T-helper 9 cell (primary cell): ENCODE data around the gene BYSL.
"Not testable (repeated sequence)": the region's sequence is repeated elsewhere in the genome, so short reads cannot be mapped to it uniquely, and the experiment has no call there.

Experiments
- DNase-seq: peaks from one replicate; pipeline ENCODE4 v3.0.0-alpha.2; 2020

Gene BYSL

DNA sequence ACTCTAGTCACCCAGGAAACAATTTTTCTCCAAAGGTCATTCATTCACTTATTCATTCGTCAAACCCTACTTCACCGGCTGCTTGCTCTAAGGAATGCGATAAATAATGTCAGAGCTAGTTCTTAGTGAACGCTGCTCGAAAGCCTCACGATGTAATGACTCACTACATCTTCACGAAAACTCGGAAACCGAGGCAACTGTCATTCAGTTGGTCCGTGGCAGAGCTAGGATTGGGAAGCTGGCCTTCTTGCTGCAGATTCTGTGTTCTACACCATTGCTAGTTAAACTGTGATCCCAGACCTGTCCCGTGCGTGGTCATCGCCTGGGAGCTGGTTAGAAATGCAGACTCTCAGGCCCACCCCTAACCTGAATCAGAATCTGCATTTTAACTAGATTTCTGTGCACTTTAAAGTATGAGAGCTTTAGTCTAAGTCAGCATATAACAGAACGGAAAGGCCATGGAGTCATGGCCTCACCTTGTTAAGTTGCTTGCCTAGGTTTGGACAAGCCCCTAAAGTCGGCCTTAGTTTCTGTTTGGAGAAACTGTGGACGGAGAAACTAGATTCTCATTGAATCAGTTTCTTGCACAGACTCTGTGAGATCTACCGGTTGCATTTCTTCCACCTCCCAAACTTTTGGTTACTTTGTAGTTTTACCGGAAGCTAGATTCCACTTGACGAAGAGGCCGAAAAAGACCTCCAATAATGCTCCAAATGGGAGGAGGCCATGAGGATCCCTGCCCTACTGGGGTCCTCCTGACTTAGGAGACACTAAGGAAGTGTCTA lies 21.0 kb downstream of the BYSL start:
- peak; percentile 20 for DNase-seq

DNA sequence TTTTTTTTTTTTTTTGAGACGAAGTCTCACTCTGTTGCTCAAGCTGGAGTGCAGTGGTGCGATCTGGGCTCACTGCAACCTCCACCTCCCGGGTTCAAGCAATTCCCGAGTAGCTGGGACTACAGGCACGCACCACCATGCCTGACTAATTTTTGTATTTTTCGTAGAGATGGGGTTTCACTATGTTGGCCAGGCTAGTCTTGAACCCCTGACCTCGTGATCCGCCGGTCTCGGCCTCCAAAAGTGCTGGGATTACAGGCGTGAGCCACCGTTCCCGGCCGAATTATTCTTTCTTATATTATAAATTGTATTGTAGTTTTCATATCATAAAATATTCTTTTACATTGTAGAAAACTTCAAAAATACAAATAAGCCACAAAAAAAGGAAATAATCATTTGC lies 21.6 kb downstream of the BYSL start:
- not testable (repeated sequence) for DNase-seq

DNA sequence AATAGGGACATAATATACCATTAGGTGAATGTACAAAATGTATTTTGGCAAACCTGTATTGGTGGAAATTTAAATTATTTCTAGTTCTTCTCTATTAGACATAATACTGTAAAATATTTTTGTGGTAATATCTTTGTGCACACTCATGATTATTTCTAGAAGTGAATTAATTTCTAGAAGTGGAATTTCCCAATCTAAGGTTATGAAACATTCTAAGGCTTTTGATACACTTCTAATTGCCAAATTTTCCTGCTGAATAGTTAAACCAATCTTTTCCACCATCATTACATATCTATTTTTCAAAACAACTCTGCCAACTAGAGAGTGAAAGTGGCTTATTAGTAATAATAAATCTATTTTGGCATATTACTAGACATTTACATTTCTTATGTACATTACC lies 22.2 kb downstream of the BYSL start:
- no peak for DNase-seq

DNA sequence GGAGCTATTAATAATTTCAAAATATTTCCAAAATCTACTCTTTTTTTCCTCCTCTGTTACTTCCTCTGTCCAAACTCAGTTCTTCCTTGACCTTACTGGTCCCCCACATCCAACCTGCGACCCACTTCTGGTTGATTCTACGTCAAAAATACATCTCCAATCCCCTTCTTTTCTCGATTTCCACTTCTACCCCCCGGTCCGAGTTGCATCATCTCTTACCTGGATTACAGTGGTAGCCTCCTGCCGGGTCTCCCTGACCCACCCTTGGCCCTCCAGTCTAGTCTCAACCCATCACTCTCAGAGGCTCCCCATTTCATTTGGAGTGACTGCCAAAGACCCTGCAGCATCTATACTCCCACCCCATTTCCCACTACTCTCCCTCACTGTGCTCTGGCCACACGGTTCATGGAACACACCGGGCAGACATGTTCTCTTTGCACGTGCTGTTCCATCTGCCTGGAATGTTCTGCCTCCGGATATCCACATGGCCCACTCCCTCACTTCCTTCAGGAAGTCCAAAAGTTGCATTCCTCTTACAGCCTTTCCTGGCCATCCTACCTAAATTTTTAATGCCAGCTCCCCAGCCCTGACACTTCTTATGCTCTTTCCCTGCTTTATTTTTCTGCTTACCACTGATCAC lies 26.4 kb downstream of the BYSL start:
- DNase-seq = no peak

DNA sequence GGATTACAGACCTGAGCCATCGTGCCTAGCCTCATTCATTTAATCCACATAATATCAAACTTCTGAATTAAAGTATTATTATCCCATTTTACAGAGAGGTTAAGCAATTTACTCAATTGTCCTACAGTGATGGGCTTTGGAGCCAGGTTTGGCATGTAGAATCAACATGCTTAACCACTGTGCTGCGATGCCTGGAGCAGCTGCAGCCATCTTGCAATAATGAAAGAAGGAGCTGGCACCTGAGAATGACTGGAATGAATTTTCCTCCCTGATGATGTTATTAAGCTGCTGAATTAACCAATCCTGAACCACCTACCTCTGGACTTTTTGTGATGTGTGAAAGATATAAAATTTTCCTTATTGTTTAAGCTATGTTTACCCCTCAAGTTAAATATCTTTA lies 33.4 kb downstream of the BYSL start:
- no peak for DNase-seq

DNA sequence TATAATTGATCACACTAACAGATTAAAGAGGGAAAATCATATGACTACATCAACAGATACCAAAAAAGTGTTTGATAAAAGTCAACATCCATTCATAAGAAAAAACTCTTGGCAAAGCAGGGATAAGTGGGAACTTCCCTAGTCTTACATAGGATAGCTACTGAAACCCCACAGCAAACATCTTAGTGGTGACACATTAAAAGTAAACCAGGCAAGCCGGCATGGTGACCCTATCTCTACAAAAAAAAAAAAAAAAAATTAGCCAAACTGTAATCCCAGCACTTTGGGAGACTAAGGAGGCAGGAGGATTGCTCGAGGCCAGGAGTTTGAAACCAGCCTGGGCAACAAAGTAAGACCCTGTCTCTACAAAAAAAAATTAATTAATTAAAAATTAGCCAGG lies 34.1 kb downstream of the BYSL start:
- no peak for DNase-seq

DNA sequence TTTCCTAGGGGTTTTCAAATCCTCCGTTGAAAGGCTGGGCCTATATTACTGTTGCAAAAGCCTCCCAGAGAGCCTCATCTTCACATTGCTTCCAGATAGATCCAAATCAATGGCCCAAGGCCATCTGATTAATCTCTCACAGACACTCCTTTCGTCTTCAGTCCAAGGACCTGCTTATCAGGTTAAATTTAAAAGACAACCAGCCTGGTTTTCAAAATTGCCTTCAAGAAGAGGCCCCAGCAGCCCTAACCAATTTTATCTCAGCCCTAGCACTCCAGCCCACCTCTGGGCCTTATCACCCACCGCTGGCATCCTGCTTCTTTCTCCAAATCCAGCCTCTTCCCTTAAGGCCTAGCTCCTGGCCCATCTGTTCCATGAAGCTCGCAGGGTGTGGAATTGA lies 35.8 kb downstream of the BYSL start:
- no peak for DNase-seq

DNA sequence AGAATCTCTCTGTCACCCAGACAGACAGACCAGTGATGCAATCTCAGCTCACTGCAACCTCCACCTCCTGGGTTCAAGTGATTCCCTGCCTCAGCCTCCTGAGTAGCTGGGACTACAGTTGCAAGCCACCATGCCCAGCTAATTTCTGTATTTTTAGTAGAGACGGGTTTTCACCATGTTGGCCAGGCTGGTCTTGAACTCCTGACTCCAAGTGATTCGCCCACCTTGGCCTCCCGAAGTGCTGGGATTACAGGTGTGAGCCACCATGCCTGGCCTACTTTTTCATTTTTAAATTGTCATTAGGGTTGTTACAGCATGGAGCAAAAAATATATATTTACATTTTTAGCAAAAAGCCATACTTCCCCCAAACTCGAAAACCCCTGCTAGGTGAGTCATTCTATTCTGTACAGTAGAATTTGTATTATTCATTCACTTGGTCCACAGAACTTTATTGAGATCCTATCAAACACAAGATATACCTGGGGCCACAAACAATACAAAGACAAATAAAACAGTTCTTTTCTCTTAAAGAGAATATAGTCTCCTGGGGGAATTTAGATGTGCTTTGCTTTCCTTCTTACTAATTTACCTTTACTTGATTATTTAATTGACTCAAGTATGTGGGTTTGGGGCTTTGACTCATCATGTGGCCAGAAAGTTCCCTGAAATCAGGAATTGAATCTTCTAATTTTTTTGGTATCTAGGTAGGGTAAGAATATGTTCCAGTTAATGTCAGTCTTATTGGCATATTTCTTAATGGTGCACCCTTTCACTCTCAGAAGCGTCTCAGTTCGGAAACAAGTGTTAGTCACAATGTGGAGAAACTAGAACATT lies 36.9 kb downstream of the BYSL start:
- no peak for DNase-seq

DNA sequence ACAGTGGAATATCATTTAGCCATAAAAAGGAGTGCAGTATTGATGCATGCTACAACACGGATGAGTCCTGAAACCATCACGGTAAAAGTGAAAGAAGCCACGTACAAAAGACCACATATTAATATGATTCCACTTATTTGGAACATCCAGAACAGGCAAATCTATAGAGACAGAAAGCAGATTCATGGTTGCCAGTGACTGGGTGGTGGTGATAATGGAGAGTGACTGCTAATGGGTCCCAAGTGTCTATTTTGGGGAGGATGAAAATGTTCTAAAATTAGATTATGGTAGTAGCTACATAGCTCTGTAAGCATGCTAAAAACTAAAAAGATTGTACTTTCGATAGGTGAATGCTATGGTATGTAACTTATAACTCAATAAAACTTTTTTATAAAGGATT lies 38.7 kb downstream of the BYSL start:
- no peak for DNase-seq

DNA sequence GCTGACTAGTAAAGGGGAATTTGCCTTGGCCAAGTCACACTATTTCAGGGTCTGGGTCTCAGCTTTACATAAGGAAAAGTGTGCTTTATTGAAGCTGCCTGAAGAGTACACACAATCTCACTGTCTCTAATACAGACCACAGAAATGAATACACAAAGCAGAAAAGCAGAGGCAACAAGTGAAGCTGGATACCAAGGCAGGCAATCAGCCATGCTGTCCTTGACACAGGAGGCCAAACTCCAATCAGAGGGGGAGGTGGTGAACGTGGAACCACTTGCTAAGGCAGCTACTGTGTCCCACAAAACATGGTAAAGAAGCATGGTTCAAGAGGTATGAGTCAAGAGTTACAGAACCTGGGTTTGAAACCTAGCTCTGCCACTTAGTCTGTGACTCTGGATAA lies 42.1 kb downstream of the BYSL start:
- DNase-seq = no peak

DNA sequence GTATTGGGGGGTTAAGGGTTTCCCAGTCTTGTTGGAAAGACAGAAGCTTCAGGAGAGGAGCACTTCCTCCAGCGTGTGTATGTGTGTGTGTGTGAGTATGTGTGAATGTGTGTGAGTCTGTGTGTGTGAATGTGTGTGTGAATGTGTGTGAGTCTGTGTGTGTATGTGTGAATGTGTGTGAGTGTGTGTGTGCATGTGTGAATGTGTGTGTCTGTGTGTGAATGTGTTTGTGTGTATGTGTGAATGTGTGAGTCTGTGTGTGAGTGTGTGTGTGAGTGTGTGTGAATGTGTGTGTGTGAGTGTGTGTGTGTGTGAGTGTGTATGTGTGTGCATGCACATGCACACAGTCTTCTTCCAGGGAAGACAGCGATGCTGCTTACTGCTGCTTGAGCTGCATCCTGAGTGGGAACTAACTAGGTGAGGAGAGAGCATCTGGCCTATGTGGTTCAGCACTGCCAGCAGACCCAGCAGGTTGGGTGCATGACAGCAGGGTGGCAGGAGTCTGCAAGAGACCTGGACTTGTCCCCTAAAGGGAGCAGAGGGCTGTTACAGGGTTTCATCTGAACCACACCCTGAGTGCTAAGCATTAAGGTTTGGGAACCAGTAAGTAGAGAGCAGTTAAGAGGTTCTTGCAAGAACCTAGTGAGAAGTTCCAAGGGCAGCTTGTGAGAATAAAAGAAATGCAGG lies 43.0 kb downstream of the BYSL start:
- DNase-seq = no peak

DNA sequence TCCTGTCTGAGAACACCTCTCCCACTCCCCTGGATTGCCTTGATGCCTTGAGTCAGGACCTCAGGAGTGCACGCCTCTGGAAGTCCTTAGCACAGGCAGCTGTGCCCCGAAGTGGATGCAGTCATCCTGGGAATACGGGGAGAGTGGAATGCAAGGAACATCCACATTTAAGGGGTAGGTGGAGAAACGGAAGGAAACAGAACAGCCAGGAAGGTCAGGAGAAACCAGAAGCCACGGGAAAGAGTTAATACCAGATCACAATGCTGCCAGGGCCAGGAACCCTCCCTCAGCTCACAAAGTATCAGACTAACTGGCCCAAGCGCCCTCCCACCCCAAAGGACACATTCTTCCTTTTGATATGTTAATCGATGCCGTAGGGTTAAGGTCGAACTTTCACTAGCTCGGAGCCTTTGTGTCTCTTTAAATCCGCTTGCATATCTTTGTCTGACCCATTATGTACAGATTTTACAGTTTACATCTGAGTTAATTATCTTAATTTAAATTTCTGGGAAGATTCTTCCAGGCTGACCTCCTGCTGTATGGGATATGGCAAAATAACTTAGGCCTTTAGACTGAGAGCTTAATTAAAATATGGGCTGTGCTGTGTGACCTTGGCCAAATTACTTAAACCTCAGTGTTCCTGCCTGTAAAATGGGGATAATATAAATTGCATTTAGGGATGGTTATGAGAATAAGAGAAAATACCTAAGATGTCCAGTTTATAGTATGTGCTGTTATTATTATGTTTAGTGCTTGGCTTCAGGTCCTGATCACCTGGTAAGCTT lies 44.3 kb downstream of the BYSL start:
- no peak for DNase-seq

DNA sequence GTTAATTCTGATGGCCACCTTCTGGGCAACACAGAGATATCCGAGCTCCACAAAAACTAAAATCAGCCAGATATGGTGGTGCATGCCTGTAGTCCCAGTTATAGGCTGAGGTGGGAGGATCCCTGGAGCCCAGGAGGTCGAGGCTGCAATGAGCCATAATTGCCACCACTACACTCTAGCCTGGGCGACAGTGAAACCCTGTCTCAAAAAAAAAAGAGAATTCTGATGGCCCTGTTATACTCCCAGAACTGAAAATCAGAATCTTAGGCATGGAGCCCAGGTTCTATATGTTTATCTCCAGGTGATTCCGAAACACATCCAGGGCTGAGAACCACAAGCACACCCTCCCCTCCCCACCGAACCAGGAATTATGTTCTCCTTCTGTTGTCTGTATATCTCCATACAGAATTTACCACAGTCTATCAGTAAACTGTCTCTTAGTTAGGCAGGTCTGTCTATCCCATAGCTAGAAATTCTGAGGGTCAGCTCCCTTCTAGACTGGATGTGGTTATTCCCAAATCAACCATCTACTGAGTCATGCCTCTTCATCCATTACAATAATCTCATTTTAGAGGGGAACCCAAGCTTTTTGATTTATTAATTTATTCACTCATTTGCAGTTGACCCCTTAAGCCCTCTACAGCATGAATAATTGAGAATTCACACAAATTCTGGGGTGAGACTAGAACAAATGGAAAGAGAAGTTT lies 45.1 kb downstream of the BYSL start:
- DNase-seq = no peak

DNA sequence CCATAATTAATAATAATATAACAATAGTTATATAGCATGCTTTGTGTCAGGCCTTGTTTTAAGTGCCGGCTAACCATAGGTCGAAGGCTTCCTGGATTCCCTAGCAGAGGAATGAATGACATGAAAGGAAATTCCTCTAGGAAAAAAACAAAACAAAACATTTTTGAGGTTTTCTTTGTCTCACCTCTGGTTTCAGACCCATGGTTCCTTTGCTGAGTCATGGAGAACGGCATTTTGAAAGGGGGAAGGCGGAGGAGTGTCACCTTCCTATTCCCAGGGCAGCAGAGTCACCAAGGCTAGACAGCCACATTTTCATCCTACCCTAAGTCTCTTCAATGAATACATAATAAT lies 45.6 kb downstream of the BYSL start:
- DNase-seq = no peak

DNA sequence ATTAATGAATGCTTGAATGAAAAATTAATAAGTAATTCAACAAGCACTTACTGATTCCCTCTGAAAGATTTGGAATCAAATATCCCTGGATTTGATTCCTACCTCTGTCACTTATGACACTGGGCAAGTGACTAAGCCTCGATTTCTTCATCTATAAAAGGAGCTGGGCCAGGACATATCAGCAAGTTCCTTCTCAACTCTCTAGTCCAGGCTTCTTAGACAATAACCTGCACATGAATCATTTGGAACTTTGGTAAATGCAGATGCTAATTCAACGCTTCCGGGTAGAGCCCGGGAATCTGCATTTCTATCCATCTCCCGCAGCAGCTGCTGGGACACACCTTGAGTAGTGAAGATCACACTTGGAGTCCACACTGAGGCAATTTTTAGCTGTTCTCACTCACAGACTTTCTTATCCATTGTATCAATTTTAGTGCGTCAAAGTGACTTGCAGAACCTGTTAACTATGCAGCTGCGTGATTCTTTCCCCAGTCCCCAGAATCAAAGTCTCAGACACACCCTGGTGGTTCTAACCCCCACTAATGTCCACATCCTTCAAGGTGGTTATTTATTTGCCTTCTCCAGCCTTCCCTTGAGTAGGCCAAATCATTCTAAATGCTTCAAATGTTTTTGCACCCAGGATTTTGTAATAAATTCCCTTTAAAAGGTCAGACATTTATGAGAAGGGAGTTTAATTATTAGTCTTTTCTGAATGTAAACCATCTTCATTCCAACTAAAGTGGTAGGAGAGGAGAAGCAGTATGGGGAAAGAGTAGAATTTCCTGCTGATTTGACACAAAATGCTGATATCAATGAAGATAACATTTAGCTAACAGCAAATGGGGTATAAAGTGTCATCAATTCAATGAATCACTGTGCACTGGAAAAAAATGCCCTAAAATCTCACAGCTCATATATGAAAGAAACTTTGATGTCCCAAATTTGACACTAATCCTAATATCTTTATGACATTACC lies 46.3 kb downstream of the BYSL start:
- DNase-seq = no peak

DNA sequence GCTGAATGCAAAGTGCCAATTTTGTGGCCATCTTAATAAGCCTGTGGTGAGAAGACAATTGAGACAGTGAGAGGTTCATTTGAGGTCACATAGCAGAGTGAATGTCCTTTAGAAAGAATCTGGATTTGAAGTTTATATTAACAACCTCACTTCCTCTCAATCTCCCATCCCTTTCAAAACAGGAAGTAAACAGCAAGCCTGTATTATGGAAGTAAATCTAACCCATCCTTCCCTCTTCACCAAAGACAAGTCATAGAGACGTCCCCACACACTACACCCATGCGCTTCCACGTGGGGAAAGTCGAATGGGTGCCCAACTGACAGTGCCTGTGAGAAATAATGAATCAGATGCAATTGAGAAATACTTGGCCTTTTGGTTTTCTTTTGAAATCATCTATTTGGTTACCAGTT lies 49.1 kb downstream of the BYSL start:
- no peak for DNase-seq

DNA sequence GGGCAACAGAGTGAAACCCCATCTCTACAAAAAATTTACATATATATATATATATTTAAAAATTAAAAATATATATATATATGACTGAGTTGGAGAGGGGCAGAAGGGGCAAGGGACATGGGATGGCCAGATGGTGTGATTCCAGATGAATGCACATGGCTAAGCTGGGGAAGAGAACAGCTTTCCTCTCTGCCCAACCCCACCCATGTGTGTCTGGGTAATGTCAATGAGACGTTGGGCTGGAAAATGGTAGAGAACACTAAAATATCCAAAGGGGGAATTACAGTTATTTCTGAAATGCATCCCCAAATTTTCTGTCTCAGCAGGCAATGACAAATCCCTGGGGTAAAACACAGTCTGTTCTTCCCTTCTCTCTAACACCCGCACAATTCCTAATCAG lies 51.5 kb downstream of the BYSL start:
- no peak for DNase-seq

DNA sequence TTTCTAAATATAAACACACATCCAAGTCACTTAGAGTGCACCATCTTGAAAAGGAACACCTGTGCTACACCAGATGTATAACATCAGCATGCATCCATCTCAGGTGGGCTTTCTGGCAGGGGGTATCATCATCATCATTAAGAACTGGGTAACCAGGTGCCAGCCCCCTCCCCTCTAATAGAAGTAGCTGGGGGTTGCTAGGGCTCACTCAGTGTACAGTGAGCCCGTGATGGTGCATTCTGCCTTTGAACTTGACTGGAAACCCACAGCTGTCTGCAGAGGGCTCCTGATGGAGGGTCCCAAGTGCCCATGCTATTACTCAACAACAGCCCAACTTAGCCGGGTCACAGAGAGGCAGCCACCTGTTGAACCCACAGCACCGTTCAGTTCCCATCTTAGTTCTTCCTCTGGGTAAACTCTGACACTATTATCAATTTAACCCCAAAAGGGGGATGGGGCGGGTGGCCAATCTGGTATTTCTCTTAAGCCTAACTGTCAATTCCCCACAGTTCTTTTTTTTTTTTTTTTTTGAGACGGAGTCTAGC lies 53.1 kb downstream of the BYSL start:
- DNase-seq = no peak

DNA sequence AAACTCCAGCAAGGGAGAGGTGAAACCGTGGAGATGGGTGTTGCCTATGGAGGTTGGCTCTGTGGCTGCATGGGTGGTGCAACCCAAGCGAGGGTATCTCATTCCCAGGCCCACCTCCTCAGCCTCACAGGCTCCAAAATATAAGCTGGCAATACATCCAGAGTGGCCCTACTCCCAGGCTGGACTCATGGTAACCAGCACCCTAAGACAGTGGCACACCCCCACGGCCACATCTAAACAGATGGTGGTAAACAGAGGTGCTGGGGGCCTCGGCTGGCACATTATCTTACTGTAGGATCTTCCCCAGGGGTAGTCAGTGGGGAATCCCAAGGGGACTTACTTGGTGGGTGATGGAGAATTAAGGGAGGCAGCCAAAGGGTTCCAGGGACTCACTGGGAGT lies 54.0 kb downstream of the BYSL start:
- no peak for DNase-seq

DNA sequence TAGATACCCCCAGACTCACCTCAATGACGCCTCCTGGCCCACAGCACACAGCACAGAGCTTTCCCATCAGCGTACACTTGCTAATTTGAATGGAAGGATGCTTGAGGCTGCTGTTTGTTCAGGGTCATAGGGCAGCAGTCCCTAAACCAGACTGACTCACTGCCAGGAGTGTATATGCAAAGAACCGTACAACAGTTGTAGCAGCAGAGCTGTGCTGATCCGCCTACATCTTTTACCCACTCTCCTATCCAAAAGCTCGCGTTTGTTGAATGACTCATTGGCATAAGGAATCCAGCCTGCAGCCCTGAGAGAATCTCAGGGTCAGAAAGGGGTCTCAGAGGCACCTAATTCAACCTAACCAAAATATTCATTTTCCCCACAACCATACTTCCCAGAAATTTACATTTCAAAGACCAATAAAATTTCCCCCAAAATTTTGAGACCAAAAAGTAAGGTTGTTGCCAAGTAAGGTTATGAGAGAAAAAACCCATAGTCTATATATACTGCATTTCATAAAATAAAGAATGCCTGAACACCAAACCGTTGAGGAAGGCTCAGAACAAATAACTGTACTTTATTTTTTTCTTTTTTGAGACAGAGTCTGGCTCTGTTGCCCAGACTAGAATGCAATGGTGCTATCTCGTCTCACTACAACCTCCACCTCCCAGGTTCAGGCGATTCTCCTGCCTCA lies 55.6 kb downstream of the BYSL start:
- DNase-seq = no peak
